Neural crest cell (in vitro differentiated cells): ENCODE data around the gene IFNG-AS1. TPM values are rescaled to one million over a fixed set of nuclear protein-coding genes. Genes with fewer than 3 reads are reported as not detected.

Experiments
- DNase-seq: peaks from one replicate; pipeline ENCODE4 v3.0.0; 2021; ENCODE audit warnings: low read depth, mixed read lengths, low spot score
- H3K27ac Mint-ChIP-seq: one replicate; pipeline ENCODE4 v1.8.0; 2021; ENCODE audit warnings: mild to moderate bottlenecking, mixed read lengths; ENCODE audit not compliant: unreplicated experiment
- H3K27me3 Mint-ChIP-seq: 2 replicates; pipeline ENCODE4 v1.8.0; 2021; ENCODE audit warnings: low read depth, mild to moderate bottlenecking, mixed read lengths
- H3K36me3 Mint-ChIP-seq: 2 replicates; pipeline ENCODE4 v1.8.0; 2021; ENCODE audit warnings: low read depth, mild to moderate bottlenecking, mixed read lengths
- H3K4me1 Mint-ChIP-seq: 2 replicates; pipeline ENCODE4 v1.8.0; 2021; ENCODE audit warnings: mixed read lengths
- H3K4me3 Mint-ChIP-seq: one replicate; pipeline ENCODE4 v1.8.0; 2021; ENCODE audit warnings: mild to moderate bottlenecking, mixed read lengths
- H3K9me3 Mint-ChIP-seq: 2 replicates; pipeline ENCODE4 v1.8.0; 2021; ENCODE audit warnings: mixed read lengths
- CTCF ChIP-seq: fragments of 200-600 bp; sonication (generic); conservative IDR thresholded peaks from 2 replicates; pipeline ENCODE4 v1.5.0; 2021; ENCODE audit warnings: antibody characterized with exemption, mild to moderate bottlenecking
- total RNA-seq: library from RNA; stranded (reverse); gene quantifications from 2 replicates; pipeline ENCODE4 v1.2.1, GENCODE V29; 2021

The IFNG-AS1 gene
- total RNA-seq, 1 donor from 2014 or later = not detected

- TF ChIP-seq CTCF = no peak
- no peak overlapping the region for H3K4me3 Mint-ChIP-seq
- no peak overlapping the region for H3K27ac Mint-ChIP-seq
- no peak for DNase-seq
- H3K27me3 Mint-ChIP-seq = no peaks in the 10 kb centered on the region
- H3K4me1 Mint-ChIP-seq = no peaks in the 10 kb centered on the region
- H3K9me3 Mint-ChIP-seq = no peaks in the 10 kb centered on the region
- H3K36me3 Mint-ChIP-seq = no peaks in the 10 kb centered on the region
Observed at GRCh38 chr12:67966560-67966959, 22.7 kb upstream of the IFNG-AS1 start.

DNA sequence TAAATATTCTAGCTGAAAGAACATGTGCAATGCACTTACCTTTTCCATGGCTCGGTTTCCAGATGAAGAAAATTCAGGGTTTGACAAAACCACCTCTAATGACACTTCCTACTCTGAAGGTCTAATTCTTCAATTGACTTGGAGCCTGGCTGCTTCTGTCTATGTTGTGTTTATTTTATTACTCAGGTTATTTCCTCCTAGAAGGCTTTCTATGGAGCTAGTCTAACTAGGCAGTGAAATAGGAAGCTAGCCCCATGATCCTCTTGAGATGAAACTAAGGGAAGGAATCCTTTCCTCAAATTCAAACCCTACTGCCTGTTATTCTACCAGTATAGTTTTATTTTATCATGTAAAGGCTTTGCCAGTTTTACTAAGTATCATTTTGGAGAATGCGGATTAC lies 20.9 kb upstream of the IFNG-AS1 start:
- H3K27ac Mint-ChIP-seq = no peak overlapping the region
- no peaks in the 10 kb centered on the region for H3K4me1 Mint-ChIP-seq
- no peak for DNase-seq
- peaks cover 3% of the 10 kb centered on the region for H3K9me3 Mint-ChIP-seq
- H3K4me3 Mint-ChIP-seq = no peak overlapping the region
- no peaks in the 10 kb centered on the region for H3K36me3 Mint-ChIP-seq
- TF ChIP-seq CTCF = no peak
- no peaks in the 10 kb centered on the region for H3K27me3 Mint-ChIP-seq

GRCh38 chr12:67968725-67969124 lies 20.5 kb upstream of the IFNG-AS1 start:
- TF ChIP-seq CTCF = no peak
- H3K9me3 Mint-ChIP-seq = peaks cover 3% of the 10 kb centered on the region
- no peaks in the 10 kb centered on the region for H3K27me3 Mint-ChIP-seq
- DNase-seq = no peak
- H3K4me3 Mint-ChIP-seq = no peak overlapping the region
- H3K36me3 Mint-ChIP-seq = no peaks in the 10 kb centered on the region
- no peaks in the 10 kb centered on the region for H3K4me1 Mint-ChIP-seq
- H3K27ac Mint-ChIP-seq = no peak overlapping the region

DNA sequence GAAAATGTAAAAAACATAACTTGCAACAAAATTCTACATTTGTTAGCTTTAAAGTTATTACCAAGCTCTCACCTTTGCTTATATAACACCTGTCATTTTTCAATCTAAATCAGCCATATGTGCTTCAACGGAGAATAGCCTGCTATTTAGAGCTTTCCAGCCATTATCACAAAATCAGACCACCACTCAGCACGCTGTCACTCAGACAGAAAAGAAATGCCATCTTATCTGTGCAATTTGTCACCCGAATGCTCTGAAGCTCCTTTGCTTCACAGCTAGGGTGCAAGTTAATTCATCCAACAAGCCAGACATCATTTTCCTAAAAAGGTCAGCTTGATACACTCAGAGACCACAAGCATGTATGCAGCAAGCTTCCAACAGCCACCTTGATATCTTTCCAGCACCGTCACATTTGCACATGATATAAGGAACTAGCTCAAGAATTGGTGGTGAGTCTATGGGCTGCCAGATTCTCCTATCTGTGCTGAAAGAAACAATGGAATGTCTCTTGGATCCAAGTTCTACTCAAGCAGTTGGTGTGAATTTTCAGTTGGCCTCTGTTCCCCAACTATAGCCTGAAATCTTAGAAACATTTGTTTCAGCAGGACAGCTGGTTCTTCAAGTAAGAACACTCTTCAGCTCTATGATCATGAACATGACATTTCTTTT lies 20.0 kb upstream of the IFNG-AS1 start:
- Mint-ChIP-seq H3K4me1 (no peaks in the 10 kb centered on the region), H3K27me3 (no peaks in the 10 kb centered on the region), H3K36me3 (no peaks in the 10 kb centered on the region), H3K9me3 (peaks cover 6% of the 10 kb centered on the region), H3K4me3 (no peak overlapping the region), H3K27ac (no peak overlapping the region)
- no peak for DNase-seq
- TF ChIP-seq CTCF = no peak

GRCh38 chr12:67977668-67978067 lies 11.6 kb upstream of the IFNG-AS1 start:
- no peak for TF ChIP-seq CTCF
- H3K4me3 Mint-ChIP-seq = no peak overlapping the region
- H3K9me3 Mint-ChIP-seq = peaks cover 20% of the 10 kb centered on the region
- DNase-seq = no peak
- peaks cover 9% of the 10 kb centered on the region for H3K4me1 Mint-ChIP-seq
- no peak overlapping the region for H3K27ac Mint-ChIP-seq
- no peaks in the 10 kb centered on the region for H3K36me3 Mint-ChIP-seq
- H3K27me3 Mint-ChIP-seq = no peaks in the 10 kb centered on the region

DNA sequence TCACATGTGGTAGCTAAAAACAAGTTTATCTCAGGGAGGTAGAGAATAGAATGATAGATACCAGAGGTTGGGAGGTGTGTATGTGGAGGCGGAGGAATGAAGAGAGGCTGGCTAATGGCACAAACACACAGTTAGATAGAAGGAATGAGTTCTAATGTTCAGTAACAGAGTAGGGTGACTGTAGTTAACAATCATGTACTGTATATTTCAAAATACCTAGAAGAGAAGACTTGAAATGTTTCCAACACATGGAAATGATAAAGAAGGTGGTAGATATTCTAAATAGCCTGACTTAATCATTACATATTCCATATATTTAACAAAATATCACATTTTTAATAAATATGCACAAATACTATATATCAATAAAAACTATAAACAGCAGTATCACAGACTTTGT lies 8.9 kb upstream of the IFNG-AS1 start:
- no peak for TF ChIP-seq CTCF
- Mint-ChIP-seq H3K9me3 (peaks cover 13% of the 10 kb centered on the region), H3K4me3 (no peak overlapping the region), H3K36me3 (no peaks in the 10 kb centered on the region), H3K27me3 (no peaks in the 10 kb centered on the region), H3K27ac (no peak overlapping the region), H3K4me1 (peaks cover 9% of the 10 kb centered on the region)
- no peak for DNase-seq
